Measurements from ENCODE around the gene IL12A.
A peak's percentile ranks its signal among the peaks of the same experiment; 100 is the strongest.

Gene IL12A

DNA sequence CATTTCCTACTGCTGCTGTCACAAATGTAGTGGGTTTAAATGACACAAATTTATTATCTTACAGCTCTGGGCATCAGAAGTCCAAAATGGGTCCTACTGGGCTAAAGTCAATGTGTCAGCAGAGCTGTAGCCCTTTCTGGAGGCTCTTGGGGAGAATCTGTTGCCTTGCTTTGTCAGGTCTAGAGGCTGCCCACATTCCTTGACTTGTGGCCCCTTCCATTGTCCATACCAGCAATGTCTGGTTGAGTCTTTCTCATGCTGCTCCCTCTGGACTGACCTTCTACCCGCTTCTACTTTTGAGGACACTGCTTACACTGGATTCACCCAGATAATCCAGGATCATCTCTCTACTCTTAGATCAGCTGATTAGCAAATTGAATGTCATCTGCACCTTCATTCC lies 3.0 kb downstream of the IL12A start:
- no peak for DNase-seq

DNA sequence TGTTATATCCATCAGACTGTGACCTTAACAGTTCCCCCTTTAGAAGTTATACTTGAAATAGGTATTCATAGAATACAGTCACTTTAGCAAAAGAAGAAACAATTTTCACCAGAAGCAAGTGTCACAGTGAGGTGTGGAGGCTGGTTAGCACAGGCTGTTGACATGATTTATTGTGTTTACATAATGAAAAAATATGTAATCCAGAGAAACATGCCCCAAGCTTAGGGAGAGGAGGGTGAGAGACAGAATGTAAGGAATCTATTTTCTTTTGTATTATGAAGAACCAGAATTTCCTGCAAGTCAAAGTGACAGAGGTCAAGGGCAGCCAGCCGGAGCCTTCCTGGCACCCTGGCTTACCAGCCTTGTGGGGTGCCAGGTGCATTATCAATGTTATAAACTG lies 4.0 kb downstream of the IL12A start:
- no peak for DNase-seq

DNA sequence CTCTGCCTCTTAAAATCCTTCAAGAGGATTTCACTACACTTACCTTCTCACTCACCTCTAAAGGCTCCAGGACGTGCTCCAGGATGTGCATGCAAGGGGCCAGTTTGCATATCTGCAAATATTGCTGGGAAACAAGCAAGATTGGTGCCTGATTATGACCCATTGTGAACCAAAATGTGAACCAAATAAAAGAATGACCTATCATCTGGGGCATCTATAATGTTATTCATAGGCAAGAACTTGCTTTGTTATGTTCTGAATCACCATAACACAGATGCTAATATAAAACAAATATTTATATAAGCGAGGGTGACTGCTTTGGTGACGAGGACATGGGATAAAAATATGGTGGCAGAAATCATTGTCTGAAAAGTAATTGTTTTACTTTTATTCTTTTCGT lies 5.5 kb downstream of the IL12A start:
- DNase-seq = no peak

DNA sequence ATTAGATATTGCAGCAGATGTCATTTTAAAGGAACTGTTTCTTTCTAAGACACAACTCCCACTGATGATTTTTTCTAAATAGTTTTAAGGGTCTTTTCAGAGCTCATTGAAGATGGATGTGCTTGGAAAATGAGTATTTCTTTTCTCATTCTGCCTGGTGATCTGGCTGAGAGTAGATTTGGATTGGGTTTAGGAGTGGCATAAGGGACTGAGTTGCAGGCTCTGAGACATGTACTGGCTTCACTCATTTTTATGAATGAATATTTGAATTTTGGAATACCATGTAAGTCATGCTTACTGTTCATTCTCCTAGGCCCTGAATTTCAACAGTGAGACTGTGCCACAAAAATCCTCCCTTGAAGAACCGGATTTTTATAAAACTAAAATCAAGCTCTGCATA lies 6.5 kb downstream of the IL12A start:
- no peak for DNase-seq

DNA sequence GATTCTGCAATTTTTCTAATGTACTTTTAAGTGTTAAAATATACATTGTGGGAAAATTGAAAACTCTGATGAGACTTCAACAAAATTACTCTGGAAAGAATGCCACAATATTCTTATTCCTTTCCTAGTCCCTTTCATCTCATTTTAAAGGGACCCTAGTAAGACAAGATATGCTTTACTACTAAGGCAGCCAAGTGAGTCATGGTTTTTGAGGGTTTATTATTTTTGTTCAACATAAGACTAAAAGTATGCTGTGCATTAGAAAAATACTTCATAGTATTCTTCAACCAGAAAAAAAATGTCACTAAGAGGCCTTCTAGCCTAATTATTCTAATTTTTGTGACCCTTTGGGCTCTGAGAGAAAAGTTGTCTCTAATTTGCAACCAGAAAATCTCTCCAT lies 7.4 kb downstream of the IL12A start:
- no peak for DNase-seq

DNA sequence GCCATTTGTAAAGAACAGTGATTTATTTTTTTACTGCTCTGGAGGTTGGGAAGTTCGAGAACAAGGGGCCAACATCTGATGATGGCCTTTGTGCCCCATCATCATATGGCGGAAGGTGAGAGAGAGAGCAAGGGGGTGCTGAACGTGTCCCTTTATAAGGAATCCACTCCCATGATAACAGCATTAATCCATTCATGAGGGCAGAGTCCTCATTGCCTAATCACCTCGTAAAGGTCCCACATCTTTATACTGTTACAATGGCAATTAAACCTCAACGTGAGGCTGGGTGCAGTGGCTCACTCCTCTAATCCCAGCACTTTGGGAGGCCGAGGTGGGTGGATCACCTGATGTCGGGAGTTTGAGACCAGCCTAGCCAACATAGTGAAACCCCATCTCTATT lies 8.3 kb downstream of the IL12A start:
- no peak for DNase-seq

DNA sequence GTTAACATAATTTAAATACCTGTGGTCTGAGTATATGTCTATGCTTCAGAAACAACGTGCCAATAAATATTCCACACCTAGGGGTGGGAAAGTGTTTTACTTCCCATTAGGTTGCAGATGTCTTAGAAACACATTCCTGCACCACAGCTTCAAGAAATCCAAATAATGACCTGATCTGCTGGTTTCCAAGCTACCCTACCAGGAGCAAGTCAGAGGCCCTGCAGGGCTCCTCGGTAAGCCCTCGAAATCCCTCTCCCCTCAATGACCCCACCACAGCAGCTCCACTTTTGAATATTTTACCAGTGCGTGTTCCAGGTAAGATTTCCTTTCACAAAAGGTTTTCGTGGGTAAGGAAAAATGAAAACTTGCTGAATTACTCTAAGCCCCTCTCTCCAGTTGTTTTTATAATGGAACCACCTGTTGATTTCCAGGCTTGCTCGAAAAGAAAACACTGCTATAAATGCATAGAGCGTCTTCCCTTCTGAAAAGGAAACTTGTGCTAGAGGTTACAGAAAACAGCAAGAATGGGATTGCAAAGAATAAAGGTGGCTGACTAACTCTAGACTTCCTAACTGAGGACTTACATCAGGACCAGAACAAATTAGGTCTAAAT lies 12.6 kb downstream of the IL12A start:
- no peak for DNase-seq

DNA sequence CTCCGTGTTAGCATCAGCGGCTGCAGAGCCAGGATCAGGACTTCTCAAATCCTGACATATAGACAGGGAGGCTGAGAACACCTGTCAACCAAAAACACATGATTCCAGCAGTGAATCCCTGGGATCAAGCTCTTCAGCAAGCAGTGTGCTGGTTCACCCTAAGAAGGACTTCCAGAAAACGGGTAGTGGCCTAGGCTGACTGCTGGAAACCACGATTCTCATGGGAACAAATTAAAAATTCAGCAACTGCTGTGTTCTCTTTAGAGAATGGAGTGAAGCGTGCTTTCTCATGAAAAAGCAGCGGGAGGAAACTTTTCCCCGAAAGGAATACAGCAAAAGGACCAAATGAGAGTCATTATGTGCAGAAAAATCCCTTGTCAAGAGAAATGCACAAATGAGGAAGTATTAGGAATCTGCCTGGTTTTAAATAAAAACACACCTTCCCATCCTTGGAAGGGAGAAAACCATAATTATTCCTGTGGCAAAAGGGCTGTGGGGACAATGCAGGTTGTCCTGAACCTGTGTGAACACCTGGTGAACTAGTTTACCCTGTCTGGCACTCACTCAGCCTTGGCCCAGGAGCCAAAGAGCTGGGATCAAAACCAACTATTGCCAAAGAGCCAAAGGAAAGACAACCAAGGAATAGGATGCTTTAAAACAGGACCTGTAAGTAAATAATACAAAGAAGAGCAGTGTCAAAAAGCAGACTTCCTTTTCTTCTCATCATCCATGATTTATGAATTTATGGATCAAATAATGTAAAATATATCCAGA lies 13.4 kb downstream of the IL12A start:
- no peak for DNase-seq

DNA sequence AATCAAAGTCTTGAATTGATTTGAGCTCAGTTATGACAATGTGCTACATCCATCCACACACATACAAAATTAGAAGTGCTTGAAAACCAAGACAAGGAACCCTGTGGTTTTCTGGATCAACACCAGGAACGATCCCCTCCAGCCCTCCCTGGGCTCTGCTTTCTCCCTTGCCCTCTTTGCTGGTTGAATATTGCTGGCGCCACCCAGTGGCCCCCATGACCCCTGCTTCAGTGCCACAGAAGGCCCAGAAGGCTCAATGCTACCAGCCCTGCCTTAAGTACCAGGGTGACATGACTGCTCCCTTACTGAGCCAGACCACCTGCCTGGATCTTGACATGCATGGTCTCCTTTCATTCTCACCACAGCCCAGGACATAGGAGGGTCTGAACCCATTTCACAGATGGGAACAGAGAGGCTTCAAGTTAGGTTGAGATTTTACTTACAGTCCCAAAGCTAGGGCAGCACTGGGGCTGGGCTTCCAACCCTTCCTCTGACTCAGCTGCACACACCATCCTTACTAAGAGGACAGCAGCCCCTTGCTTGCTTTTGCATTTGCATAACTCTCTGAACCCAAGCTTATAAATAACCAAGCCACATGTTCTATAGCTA lies 15.0 kb downstream of the IL12A start:
- no peak for DNase-seq

DNA sequence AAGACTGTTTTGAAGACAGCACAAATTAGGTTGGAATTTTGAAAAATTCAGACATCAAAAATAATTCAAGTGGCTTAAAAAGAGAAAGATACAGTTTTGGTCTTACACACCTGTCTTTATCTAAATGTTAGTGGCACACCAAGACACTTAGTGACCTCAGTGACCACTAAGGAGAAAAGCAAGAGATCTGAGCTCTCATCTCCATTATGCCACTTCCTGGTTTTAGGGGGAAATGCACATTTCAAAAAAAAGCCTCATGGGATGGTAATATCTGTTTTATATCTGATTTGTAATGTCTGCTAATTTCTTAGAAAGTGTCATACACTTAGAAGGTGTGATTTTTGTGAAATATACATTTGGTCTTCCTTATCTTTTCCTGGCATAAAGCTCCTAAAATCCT lies 16.4 kb downstream of the IL12A start:
- no peak for DNase-seq

DNA sequence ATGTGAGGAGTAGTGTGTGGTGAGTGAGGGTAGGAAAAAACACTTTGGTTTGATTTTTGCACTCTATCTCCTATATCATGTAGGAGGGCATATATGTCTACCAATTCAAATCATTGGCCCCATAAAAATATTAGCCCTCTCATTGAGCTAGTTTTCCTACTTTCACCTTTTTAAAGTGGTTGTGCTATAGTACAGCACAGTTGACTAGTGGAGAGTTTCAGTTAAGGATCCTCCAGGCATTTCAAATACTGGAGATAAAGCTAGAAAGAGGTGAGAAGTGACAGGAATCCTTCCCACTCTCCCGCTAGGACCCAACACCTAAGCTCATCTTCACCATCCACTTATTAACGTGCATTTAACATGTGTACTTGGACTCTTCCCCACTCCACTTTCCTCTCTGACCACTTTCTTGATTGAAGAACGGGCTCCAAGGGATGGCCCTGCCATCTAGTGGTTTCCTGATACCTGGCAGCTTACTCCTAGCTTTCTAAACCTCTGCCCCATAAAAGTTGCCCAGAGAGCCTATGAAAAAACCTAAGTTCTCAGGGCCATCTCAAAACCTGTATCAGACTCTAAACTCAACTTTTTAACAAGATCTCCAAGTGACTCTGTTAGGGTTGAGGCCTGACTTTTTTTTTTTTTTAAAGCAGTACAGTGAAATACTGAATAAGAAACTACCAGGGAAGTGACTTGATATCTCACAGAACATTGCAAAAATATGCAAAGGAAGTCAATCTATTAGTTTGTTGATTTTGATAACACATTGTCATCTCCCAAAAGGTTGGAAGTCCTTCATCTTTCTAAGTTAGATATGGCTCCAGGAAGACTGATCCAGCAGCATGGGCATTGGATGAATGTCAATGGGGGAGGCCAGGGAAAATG lies 17.9 kb downstream of the IL12A start:
- peak; percentile 22 for DNase-seq

DNA sequence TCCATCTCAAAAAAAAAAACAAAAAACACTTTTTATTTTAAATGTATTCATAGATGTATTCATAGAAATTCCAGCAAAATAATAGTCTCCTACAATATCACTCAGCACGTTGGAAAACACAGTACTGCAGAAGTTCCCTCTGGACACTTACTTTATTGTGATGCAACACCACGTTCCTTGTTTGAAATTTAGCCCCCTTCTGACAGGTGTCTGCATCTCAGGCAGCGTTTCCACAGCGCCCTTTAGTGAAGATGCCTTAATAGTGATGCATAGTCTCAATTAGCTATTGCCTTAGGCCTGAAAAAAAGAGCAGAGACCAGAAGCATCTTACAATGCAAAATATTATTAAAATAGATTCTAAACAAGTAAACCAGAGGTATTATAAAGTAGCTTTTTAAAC lies 20.3 kb downstream of the IL12A start:
- DNase-seq = no peak

DNA sequence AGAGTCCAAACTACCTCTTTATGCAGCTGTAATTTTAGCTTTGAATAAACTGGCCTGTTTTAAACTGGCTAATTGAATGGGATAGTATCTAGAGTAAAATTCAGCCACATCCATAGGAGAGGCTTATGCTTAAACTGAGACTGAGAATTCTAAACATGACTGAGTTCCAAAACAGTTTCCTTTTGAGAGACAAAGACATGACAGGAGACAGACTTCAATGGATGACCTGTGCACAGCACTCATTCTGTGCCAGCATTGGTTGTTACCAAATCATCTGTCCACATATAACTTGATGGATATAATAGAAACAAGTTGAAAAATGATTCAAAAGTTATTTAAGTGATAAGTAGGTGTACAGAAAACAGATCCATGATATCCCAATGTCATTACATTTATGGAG lies 20.9 kb downstream of the IL12A start:
- no peak for DNase-seq

DNA sequence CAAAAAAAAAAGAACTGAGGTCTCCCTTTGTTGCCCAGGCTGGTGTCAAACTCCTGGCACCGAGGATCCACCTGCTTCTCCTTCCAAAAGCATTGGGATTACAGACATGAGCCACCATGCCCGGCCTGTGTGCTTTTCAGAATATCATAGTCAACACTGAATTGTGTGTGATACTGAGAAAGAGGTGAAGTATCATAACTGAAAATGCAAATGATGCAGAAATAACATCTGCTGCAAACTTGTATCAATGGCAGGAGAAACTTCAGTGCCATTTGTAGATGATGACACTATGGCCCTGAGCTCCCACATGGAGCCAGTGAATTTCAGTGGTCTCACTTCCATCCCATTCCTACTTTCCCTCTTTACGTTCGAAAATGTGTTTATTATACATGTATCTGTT lies 21.9 kb downstream of the IL12A start:
- no peak for DNase-seq

DNA sequence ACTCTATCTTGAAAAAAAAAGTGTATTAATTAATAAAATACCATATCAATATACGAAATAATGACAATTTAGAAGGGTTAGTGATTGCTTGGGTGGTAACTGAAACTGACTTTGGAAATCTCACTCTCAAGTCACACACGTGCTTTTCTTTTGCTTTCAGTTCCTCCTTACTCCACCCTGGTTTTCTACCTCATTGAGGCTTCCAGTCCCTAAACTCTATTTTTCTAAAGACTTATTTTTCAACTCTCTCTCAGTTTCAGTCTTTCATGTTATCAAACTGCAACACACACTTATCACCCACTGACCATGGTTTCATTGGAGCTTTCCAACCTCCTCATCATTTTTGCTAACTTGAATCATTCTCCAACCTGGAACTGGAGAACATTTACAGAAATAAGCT lies 23.5 kb downstream of the IL12A start:
- no peak for DNase-seq

DNA sequence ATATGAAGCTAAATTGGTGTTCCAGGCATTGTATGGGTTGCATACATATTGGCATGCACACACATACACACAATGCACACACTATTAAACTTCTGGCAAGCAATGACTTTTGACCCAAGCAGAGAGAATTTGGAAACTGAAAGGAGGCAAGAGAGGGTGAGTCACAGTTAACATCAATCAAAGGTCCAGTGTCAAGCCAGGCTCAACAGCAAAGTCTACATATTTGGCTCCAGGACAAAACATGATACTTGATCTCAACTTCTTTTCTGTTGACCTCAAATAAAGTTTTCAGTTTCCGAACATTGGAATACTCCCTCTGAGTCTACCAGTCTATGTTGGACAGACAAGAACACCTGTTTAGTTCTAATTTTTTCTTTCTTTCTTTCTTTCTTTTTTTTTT lies 28.3 kb downstream of the IL12A start:
- DNase-seq = no peak

DNA sequence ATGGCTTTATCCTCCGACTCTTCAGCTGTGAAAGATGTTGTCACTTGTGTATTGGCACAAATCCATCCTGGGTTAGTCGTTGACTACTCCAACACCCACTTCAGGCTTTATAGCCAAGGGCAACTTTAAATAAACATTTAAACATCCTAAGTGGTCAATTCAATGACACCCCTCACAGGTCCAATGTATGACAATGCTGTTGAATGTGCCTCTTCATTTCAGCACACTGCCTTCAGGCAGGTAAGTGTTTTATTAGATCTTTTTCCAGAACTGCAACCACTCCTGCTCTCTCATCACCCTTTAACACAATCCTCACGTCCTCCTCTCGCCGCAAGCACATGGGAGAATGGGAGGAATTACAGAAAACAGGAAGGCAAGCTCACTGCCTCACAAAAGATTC lies 30.3 kb downstream of the IL12A start:
- no peak for DNase-seq

DNA sequence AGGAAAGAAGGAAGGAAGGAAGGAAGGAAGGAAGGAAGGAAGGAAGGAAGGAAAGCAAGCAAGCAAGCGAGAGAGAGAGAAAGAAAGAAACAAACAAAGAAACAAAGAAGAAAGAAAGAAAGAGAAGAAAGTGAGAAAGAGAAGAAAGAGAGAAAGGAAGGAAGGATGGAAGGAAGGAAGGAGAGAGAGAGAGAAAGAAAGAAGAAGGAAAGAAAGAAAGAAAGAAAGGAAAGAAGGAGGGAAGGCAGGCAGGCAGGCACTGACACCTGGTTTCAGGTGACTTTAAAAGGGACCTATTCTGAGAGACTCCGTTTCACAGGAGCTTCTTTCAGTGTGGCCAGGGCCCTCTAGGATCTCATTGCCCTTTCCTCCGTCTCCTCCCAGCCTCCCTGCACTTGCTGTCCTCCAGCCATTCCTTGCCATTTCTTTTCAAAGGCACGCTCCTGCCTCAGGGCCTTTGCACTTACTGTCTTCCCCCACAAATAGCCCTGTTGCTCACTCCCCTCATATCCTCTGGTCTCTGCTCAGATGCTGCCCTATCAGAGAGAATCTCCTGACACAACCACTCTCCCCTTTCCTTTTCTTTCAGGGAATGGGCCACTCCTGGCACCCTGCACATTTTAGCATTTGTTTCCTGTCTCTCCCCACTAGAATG lies 31.5 kb downstream of the IL12A start:
- DNase-seq = no peak

DNA sequence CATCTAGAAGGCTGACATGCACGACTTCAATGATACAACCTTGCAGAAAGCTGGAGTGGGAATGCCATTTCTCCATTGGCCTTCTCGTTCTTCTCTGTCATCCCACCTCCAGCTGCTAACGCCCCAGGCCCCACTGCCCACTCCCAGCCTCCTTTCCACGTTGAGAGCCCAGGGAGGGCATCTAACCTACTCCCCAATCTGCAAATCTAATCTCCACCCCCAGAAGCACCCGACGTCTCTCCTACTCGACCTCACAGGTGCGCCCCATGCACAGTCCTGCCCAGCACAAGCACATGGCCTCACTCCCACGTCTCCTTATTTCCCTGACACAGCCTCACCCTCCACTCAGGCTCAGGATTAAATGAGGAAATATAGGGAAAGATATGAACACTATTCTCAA lies 33.4 kb downstream of the IL12A start:
- DNase-seq = no peak

DNA sequence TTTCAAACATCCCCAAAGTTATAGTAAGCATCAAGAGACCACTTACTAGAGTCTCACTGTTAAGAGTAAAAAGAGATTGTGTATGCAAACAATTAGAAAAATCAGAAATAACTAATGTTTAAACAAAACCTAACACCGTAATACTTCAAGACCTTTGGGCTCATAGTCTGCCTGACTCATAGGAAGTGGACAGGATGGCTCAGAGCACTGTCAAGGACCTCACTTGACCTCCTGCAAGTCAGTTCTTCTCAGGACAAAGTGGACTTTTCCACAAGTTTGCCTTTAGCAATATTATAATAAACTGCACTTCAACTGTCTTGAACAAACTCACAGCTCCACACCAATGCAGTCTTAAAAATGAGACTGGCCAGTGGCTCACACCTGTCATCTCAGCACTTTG lies 34.8 kb downstream of the IL12A start:
- no peak for DNase-seq

DNA sequence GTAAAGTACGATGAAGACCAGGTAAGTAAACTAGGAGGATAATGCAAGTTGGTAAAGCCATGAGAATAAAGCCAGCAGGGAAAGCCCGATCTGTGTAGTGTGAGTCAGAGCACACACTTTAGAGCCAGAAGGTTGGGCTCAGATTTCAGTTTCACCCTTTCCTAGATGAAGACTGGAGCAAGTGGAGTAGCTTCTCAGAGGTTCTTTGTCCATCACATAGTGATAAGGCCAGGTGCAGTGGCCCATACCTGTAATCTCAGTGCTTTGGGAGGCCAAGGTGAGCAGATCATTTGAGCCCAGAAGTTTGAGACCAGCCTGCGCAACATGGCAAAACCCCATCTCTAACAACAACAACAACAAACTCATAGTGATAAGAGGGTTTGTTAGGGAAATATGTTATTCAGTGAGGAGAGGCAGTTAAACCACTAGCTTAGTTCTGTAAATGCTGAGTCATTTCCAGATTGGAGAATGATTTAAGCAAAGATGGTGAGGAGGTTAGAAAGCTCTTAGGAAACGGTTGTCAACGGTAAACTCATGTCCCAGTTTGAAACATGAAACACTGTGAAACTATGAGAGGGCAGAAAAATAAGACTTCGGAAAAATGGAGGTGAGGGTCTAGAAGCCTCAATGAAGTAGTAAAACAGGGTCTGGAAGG lies 39.0 kb downstream of the IL12A start:
- no peak for DNase-seq

DNA sequence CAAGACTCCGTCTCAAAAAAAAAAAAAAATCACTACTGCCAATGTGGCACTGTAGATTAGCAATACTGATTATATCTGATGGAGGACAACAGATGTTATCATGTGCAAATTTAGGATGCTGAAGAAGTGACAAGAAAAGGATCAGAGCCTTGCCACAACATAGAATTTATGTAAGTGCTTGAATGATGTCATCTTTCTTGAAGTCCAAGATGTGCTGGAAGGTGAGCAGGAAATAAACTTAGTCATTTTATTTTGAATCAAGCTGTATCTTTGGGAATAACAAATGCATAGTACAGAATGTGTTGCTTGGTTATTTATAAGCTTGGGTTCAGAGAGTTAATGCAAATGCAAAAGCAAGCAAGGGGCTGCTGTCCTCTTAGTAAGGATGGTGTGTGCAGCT lies 47.1 kb downstream of the IL12A start:
- DNase-seq = no peak

All from NCI-H2171 (cell line).